ENCODE measurements around the gene ANKRD29.

DNA sequence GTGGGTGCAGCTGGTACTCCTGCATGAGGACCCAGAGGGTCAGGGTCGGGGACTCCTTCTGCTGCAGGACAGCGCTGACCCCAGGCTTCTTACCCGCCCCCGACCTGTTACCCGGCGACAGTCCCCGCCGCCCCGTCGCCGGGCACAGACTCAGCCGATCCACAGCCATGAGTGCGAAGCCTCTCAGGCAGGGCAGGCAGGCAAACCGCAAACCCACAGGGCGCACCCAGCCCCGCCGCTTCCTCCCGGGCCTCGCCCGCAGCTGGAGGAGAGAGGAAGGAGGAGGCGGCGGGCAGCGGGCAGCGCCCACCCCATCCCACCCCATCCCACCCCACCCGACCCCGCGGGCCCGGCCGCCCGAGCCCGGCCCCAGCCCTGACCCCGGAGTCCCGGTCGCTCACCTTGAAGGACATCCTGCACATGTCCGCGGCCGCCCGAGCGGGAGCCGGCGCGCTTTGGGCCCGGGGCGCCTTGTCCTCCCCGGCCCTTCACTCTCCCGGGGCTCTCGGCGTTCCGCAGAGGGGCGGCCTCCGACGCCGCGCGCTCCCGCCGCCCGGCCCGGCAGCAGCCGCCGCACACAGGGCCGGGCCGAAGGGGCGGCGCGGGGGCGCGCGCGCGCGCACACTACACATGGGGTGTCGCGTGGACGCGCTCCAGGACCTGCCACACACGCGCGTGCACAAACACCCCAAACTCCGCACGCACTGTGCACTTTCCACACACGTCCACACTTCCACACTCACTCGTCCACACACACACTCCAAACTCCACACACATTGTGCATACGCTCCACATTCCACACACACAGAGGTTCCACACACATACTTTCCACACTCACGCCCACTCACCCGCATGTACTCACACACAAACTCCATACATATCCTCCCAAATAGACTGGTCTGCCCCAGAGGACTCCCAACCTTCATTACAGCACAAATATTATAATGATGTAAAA lies at the start of gene ANKRD29:
- TF ChIP-seq EZH2 (IDR thresholded peaks at IDR 0.05; ENCODE audit: borderline replicate concordance, low read length) (no peak), CTCF (IDR thresholded peaks at IDR 0.05; ENCODE audit: low read length) (no peak)

All from OCI-LY1 (cell line).